GM21367 (cell line): ENCODE measurements around the gene ZBTB20.

ENCODE experiments used
- ATAC-seq: cut with Tn5 transposase; IDR thresholded peaks from one replicate; pipeline ENCODE4 v1.9.1; 2021; ENCODE audit not compliant: unreplicated experiment

ZBTB20 gene

GRCh38 chr3:114551770-114552526 is 595.1 kb downstream of the ZBTB20 start:
- ATAC-seq, result no peak

DNA sequence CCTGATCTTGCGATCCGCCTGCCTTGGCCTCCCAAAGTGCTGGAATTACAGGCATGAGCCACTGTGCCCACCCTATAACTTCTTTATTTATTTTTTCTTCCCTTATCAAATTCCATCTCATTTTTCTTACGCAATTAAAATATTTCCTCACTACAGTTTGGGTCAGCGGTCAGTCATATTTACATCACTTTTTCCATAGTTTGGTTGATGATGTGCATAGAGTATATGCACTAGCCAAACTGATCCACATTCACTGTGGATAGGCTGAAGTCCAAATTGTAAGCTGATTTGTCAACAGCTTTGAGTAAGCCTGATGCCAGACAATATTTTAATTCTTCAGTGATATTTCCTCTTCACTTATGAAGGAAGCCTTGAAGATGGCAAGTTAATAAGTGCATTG is 596.9 kb downstream of the ZBTB20 start:
- ATAC-seq, result no peak

- no peak for ATAC-seq
These were observed 601.9 kb downstream of the ZBTB20 start for GRCh38 chr3:114545193-114545592.

- ATAC-seq, result no peak
These were observed 604.7 kb downstream of the ZBTB20 start for GRCh38 chr3:114542359-114542758.

DNA sequence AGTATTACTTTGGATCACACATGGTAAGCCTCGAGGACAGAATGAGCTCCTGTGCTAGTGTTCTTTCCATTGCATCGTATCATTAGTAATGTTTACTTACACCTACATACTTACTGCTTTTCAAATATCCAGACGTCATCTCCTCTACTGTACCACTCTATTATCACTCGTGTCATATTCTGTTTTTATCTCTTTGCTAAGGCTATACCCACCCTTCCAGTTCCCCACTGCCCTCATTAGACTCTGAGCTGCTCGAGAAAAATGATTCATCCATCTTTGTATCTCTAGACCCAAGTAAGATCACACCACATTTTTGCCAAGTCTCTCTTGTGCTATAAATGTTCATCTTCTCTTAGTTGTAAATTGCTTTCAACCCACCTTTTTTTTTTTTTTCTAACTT is 607.6 kb downstream of the ZBTB20 start:
- ATAC-seq, result no peak

- ATAC-seq, result no peak
These were observed 608.9 kb downstream of the ZBTB20 start for GRCh38 chr3:114538211-114538610.

GRCh38 chr3:114528517-114528916 is 618.6 kb downstream of the ZBTB20 start:
- no peak for ATAC-seq

DNA sequence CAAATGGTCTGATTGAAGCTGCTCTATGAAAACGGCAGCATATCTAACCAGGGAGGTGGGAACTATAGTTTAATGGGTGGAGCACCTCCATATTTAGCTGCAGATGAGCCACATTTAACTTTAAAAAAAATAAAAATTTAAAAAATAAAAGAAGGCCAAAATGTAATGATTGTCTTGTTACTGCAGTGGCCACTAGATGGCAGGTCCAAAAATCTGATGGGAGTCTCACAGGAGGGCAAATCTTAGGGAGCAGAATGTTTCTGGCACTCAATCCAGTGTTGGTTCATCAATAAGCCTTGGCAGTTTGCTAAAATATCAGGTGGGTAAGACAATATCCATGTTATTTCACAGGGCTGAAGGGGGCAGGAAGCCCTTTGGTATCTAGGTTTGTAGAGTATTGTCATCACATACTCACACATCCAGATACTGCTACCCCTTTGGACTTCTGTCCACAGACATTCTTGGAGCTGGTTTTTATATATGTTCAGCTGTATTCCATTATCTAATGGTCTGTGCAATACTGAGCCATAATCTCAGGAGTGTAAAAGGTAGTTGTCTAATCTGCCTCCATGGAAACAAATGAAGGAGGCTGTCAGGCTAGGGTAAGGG is 619.9 kb downstream of the ZBTB20 start:
- ATAC-seq, result no peak

- ATAC-seq, result no peak
These were observed 621.8 kb downstream of the ZBTB20 start for GRCh38 chr3:114525278-114525677.

- ATAC-seq, result no peak
These were observed 627.7 kb downstream of the ZBTB20 start for GRCh38 chr3:114519415-114519814.

DNA sequence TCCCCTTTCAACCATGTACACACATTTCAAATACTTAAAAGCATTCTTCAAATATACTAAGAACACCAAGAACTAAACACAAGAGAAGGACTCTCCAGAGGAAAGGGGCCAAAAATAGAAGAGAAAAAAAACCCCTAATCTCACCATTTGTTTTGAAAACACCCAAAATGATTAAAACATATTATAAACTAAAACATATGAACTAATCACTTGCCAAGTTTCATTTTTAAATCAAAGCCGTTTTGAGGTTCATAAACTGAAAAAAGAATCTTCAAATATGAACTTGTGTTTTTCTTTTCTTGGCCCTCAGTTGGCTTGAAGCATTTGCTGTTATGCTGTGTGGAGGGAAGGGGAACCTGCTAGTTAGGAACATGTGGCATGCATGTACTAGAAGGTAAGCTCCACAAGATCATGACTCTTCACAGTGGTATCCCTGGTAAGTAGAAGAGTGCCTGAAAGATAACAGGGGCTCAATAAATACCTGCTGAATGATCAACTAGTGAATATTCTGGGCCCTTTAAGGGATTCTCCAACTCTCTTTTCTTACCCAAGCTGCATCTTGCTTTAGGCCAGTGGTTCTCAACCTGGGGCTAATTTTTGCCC is 628.8 kb downstream of the ZBTB20 start:
- ATAC-seq, result no peak

DNA sequence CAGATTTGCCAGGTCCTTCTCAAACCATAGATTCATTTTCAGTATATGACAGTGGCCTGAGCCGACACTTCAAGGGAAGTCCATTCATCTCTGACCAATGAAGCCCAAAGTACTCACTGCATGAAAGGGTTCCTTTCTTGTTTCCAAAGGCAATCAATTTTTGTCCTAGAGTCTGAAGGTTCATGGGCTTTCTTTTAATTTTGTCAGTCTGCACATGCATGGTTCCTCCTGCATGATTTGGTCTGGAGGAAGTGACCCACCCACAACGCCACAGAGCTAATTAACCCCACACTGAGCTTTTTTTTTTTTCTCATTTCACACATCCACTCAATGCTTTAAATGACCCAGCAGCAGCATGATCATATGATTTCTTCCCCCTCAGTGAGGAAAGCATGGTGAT is 636.9 kb downstream of the ZBTB20 start:
- ATAC-seq, result no peak

- ATAC-seq, result no peak
These were observed 637.3 kb downstream of the ZBTB20 start for GRCh38 chr3:114509756-114510155.

- no peak for ATAC-seq
These were observed 638.1 kb downstream of the ZBTB20 start for GRCh38 chr3:114508976-114509375.

DNA sequence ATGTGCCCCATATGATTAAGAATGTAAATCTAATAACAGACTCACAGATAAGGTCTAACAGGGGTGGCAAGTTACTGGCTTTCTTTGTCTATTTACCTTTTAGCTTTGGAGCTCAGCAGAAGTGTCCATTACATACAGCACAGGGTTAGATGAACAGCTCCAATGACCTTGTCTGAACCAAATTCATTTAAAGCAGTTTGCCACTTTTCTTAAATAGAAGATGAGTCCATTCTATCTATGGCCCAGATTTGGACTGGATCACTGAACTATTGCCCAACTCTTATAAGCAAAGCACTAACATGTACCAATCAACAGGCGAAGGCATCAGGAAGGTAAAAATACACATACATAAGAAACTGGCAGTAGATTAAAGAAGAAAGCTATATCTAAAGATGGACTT is 638.9 kb downstream of the ZBTB20 start:
- ATAC-seq, result no peak

GRCh38 chr3:114506591-114507300 is 640.3 kb downstream of the ZBTB20 start:
- ATAC-seq, result no peak

DNA sequence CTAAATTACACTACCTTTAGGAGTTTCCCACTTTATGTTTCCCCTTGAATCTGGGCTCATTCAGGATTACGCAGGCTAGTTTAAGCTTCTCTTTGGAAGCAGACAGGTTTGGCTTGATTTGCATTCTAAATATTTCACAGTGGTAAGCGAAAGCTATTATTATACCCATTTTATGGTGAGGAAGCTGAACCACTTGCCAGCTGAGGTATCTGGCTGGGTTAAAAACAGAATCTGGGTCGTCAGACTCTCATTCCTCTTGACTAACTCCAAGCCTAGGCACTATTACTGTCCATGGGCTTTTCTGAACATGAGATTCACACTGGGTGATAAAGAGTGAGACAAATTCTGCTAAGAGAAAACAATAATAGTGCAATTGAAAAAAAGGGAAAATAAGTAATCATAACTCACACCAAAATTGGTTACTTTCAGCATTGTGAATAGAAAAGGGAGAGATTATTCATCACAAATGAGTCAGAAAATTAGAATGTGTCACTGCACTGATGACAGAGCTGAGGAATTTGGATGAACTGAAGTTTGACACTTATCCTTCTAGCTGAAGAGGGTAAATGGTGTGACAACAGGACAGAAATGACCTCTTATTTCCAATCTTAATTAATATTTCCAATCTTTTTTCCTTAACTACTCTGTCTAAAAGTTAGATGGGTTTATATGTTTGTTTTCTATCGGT is 642.0 kb downstream of the ZBTB20 start:
- ATAC-seq, result no peak

DNA sequence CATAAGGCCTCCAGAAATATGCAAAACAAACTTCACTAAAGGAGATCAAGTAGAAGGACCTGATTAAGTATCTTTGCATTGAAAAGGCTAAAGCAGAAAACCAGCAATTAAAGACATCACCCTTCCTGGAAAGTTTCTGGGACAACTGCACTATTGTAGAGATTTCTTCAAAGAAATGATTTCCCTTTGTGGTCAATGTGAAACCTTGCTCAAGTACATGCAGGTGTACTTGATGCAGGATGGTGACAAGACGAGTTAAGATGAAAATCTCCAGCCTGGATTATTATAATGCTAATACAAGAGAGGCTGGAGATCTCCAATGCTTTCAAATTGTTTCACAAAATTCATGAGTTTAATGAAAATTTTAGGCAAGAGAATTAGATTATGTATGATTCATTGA is 644.9 kb downstream of the ZBTB20 start:
- no peak for ATAC-seq

DNA sequence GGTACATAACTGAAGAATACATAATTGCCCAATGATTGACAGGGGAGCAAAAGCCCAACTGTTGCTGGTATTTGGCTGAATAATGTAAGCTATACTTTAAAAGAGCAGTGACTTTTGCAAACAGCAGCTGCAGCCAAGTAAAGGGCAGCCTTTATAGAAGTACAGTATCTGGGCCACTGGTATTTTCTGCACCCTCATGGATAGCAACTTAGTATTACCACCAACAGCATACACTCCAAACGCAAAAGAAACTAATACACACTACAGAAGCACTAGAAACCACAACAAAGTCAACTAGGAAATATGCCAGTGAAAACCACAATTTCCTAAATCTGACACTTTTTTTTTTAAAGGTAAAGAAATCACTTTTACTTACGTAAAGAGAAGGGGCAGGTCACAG is 647.1 kb downstream of the ZBTB20 start:
- ATAC-seq, result no peak

GRCh38 chr3:114498539-114499370 is 648.3 kb downstream of the ZBTB20 start:
- no peak for ATAC-seq
